Measurements from ENCODE around the gene ZACN.
"Not testable (repeated sequence)": the region's sequence is repeated elsewhere in the genome, so short reads cannot be mapped to it uniquely, and the experiment has no call there.

The ZACN gene

GRCh38 chr17:76053246-76054111, 25.5 kb upstream of the ZACN start:
- in situ Hi-C loops (cut with MboI; ENCODE audit: low sequenced_read_pairs) = no loop called here

- in situ Hi-C loops (cut with MboI; ENCODE audit: low sequenced_read_pairs) = no loop called here
Observed at GRCh38 chr17:76054112-76054476, 24.9 kb upstream of the ZACN start.

GRCh38 chr17:76056882-76057281, 22.1 kb upstream of the ZACN start:
- in situ Hi-C loops (cut with MboI; ENCODE audit: low sequenced_read_pairs) = no loop called here

- in situ Hi-C loops (cut with MboI; ENCODE audit: low sequenced_read_pairs) = not testable (repeated sequence)
Observed at GRCh38 chr17:76058264-76058663, 20.7 kb upstream of the ZACN start.

GRCh38 chr17:76063875-76064546, 15.0 kb upstream of the ZACN start:
- in situ Hi-C loops (cut with MboI; ENCODE audit: low sequenced_read_pairs) = no loop called here

GRCh38 chr17:76065775-76066174, 13.2 kb upstream of the ZACN start:
- in situ Hi-C loops (cut with MboI; ENCODE audit: low sequenced_read_pairs) = no loop called here

GRCh38 chr17:76071531-76072147, 7.3 kb upstream of the ZACN start:
- in situ Hi-C loops (cut with MboI; ENCODE audit: low sequenced_read_pairs) = no loop called here

GRCh38 chr17:76072148-76072858, 6.7 kb upstream of the ZACN start, which contains the start of gene SRP68:
TSS of gene SRP68 (minus strand) at chr17:76072517. CDS start at chr17:76072491, 26 bp downstream.
- in situ Hi-C loops (cut with MboI; ENCODE audit: low sequenced_read_pairs) = no loop called here

- in situ Hi-C loops (cut with MboI; ENCODE audit: low sequenced_read_pairs) = no loop called here
Observed at GRCh38 chr17:76074390-76075363, 4.3 kb upstream of the ZACN start, which contains the start of gene GALR2. TSS of gene GALR2 (plus strand) at chr17:76074781. CDS start at chr17:76074884, 103 bp downstream.

GRCh38 chr17:76075364-76076145, 3.4 kb upstream of the ZACN start:
- in situ Hi-C loops (cut with MboI; ENCODE audit: low sequenced_read_pairs) = no loop called here

GRCh38 chr17:76076146-76076764, 2.7 kb upstream of the ZACN start:
- in situ Hi-C loops (cut with MboI; ENCODE audit: low sequenced_read_pairs) = no loop called here

- in situ Hi-C loops (cut with MboI; ENCODE audit: low sequenced_read_pairs) = no loop called here
Observed at GRCh38 chr17:76076765-76077583, 2.0 kb upstream of the ZACN start.

GRCh38 chr17:76077584-76078110, 1.3 kb upstream of the ZACN start:
- in situ Hi-C loops (cut with MboI; ENCODE audit: low sequenced_read_pairs) = no loop called here

- in situ Hi-C loops (cut with MboI; ENCODE audit: low sequenced_read_pairs) = not testable (repeated sequence)
Observed at GRCh38 chr17:76078370-76078769, 612 bp upstream of the ZACN start.

GRCh38 chr17:76079535-76079955, 563 bp downstream of the ZACN start:
- in situ Hi-C loops (cut with MboI; ENCODE audit: low sequenced_read_pairs) = no loop called here

- in situ Hi-C loops (cut with MboI; ENCODE audit: low sequenced_read_pairs) = no loop called here
Observed at GRCh38 chr17:76079956-76080767, 1.2 kb downstream of the ZACN start.
